Neural crest cell (in vitro differentiated cells): ENCODE data around the gene CAD. TPM values are rescaled to one million over a fixed set of nuclear protein-coding genes. Genes with fewer than 3 reads are reported as not detected.
A peak's percentile ranks its signal among the peaks of the same experiment; 100 is the strongest.

Experiments
- DNase-seq: peaks from one replicate; pipeline ENCODE4 v3.0.0; 2021; ENCODE audit warnings: low read depth, mixed read lengths, low spot score
- H3K27ac Mint-ChIP-seq: one replicate; pipeline ENCODE4 v1.8.0; 2021; ENCODE audit warnings: mild to moderate bottlenecking, mixed read lengths; ENCODE audit not compliant: unreplicated experiment
- H3K27me3 Mint-ChIP-seq: 2 replicates; pipeline ENCODE4 v1.8.0; 2021; ENCODE audit warnings: low read depth, mild to moderate bottlenecking, mixed read lengths
- H3K36me3 Mint-ChIP-seq: 2 replicates; pipeline ENCODE4 v1.8.0; 2021; ENCODE audit warnings: low read depth, mild to moderate bottlenecking, mixed read lengths
- H3K4me1 Mint-ChIP-seq: 2 replicates; pipeline ENCODE4 v1.8.0; 2021; ENCODE audit warnings: mixed read lengths
- H3K4me3 Mint-ChIP-seq: one replicate; pipeline ENCODE4 v1.8.0; 2021; ENCODE audit warnings: mild to moderate bottlenecking, mixed read lengths
- H3K9me3 Mint-ChIP-seq: 2 replicates; pipeline ENCODE4 v1.8.0; 2021; ENCODE audit warnings: mixed read lengths
- total RNA-seq: library from RNA; stranded (reverse); gene quantifications from 2 replicates; pipeline ENCODE4 v1.2.1, GENCODE V29; 2021
- TF ChIP-seq, protein P1 (sequence below): fragments of 200-600 bp; sonication (generic); conservative IDR thresholded peaks from 2 replicates; pipeline ENCODE4 v1.5.0; 2021; ENCODE audit warnings: antibody characterized with exemption, mild to moderate bottlenecking

The CAD gene
- total RNA-seq, 1 donor from 2014 or later: 117 TPM

DNA sequence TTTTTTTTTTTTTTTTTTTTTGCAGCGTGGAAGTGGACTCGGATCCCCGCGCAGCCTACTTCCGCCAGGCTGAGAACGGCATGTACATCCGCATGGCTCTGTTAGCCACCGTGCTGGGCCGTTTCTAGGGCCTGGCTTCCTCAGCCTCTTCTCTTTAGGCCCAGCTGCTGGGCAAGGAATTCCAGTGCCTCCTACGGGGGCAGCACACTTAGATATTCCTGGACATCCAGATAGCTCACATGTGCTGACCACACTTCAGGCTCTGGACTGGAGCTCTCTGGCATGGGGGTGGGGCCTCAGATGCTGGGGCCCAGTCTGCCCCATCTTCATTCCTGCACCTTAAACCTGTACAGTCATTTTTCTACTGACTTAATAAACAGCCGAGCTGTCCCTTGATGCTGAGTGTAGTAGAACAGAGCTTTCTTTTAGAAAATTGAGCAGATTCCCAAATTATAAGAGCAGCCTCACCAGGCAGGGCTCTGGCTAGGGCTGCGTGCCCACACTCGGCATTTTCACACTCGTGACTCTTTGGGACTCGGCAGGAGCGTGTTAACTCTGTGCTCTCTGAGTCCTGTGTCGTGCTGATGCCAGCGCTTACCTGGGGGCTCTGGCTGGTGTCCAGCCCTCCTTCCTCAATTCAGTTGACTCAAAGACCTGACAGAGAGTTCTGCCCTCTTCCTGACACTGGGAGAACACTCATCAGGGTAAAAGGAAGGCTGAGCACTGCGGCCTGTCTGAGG lies 26.4 kb downstream of the CAD start:
- Mint-ChIP-seq H3K27ac (no peak overlapping the region), H3K27me3 (peaks cover 5% of the 10 kb centered on the region), H3K9me3 (no peaks in the 10 kb centered on the region), H3K4me3 (no peak overlapping the region), H3K4me1 (no peaks in the 10 kb centered on the region), H3K36me3 (peaks cover 9% of the 10 kb centered on the region)
- TF ChIP-seq, protein P1, sequence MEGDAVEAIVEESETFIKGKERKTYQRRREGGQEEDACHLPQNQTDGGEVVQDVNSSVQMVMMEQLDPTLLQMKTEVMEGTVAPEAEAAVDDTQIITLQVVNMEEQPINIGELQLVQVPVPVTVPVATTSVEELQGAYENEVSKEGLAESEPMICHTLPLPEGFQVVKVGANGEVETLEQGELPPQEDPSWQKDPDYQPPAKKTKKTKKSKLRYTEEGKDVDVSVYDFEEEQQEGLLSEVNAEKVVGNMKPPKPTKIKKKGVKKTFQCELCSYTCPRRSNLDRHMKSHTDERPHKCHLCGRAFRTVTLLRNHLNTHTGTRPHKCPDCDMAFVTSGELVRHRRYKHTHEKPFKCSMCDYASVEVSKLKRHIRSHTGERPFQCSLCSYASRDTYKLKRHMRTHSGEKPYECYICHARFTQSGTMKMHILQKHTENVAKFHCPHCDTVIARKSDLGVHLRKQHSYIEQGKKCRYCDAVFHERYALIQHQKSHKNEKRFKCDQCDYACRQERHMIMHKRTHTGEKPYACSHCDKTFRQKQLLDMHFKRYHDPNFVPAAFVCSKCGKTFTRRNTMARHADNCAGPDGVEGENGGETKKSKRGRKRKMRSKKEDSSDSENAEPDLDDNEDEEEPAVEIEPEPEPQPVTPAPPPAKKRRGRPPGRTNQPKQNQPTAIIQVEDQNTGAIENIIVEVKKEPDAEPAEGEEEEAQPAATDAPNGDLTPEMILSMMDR: no peak
- DNase-seq: no peak

GRCh38 chr2:27245116-27245515 lies 27.9 kb downstream of the CAD start:
- Mint-ChIP-seq H3K36me3 (peaks cover 7% of the 10 kb centered on the region), H3K27me3 (peaks cover 5% of the 10 kb centered on the region), H3K4me1 (no peaks in the 10 kb centered on the region), H3K4me3 (no peak overlapping the region), H3K27ac (no peak overlapping the region), H3K9me3 (no peaks in the 10 kb centered on the region)
- TF ChIP-seq, protein P1: no peak
- DNase-seq: no peak

DNA sequence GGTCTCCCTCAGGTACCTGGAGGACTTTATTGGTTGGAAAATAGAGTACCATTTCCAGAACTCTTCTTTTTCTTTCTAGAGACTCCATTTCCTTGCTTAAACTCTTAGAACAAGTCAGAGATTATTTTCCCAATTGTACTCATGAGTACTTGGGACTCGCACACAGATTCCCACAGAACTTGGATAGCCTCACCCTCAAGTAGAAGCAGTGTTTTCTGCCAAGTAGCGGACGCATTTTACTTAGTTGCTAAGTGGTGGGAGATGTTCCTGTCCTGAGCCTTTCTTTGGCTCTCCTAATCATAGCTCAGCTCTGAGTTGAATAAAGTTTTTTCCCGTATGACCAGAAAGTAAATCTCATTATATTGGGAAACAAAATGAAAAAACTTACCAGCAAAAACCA lies 28.5 kb downstream of the CAD start:
- no peaks in the 10 kb centered on the region for H3K4me1 Mint-ChIP-seq
- no peak overlapping the region for H3K27ac Mint-ChIP-seq
- H3K9me3 Mint-ChIP-seq: no peaks in the 10 kb centered on the region
- peaks cover 5% of the 10 kb centered on the region for H3K27me3 Mint-ChIP-seq
- DNase-seq: no peak
- TF ChIP-seq, protein P1: no peak
- H3K4me3 Mint-ChIP-seq: no peak overlapping the region
- H3K36me3 Mint-ChIP-seq: peaks cover 4% of the 10 kb centered on the region

DNA sequence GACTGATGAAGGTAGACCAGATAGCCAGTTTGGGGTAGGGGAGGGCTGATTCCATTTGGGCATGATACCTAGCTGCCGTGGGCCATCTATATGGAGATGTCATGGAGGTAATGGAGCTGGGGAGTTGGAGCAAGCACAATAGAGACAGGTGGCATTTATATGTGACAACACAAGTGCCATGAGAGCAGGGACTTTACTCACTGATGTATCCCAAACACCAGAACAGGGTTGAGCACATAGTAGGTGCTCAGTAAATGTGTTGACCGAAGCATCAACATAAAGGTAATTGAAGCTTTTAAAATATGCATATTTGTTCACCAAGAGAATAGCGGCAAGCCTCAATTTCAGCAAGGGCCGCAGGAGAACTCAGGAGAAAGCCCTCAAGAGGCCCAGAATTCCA lies 30.7 kb downstream of the CAD start:
- H3K9me3 Mint-ChIP-seq: no peaks in the 10 kb centered on the region
- no peaks in the 10 kb centered on the region for H3K36me3 Mint-ChIP-seq
- DNase-seq: no peak
- TF ChIP-seq, protein P1: no peak
- H3K27ac Mint-ChIP-seq: no peak overlapping the region
- H3K4me3 Mint-ChIP-seq: no peak overlapping the region
- H3K27me3 Mint-ChIP-seq: peaks cover 10% of the 10 kb centered on the region
- peaks cover 5% of the 10 kb centered on the region for H3K4me1 Mint-ChIP-seq

DNA sequence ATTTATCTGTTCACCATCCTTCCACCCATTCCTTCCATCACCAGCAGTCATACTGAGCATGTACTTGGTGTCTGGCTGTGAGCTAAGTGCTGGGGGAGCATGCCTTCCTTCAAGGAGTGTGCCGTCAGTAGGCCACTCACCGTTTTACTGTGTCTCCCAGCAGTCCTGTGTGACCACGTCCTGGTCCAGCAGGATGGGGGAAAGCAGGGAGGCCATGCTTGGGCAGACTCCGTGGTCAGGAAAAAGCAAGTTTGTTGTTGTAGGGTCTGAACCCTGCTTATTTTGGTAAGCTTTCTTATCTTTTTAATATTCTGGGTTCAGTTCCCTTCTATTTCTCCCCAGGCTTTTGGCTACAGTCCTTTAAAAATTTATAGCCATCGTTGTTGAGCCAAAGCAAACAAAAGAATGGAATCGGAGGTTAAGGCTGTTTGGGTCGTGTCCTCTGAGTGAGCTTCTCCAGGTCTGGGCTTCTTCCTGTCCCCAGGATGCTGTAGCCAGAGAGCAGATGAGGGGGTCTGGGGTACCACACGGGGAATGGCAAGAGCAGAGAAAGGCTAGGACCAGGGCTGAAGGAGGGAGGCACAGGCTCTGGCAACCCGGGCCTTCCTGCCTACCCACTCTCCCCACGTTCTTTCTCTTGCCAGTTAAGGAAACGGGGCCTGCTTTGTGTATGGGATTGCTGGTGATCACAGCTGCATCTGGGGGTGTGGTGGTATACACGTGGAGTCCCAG lies 32.2 kb downstream of the CAD start:
- no peak overlapping the region for H3K4me3 Mint-ChIP-seq
- H3K4me1 Mint-ChIP-seq: peaks cover 6% of the 10 kb centered on the region
- no peak for DNase-seq
- H3K9me3 Mint-ChIP-seq: no peaks in the 10 kb centered on the region
- TF ChIP-seq, protein P1: no peak
- peak overlapping the region; percentile 27 for H3K27ac Mint-ChIP-seq
- no peaks in the 10 kb centered on the region for H3K36me3 Mint-ChIP-seq
- H3K27me3 Mint-ChIP-seq: peaks cover 10% of the 10 kb centered on the region
